Esophagus muscularis mucosa (tissue), 4 donors: ENCODE measurements around the gene TXNRD3. TPM values are rescaled to one million over a fixed set of nuclear protein-coding genes. Genes with fewer than 3 reads are reported as not detected.
A peak's percentile ranks its signal among the peaks of the same experiment; 100 is the strongest.

Experiments
- DNase-seq: peaks from one replicate; pipeline ENCODE4 v3.0.0-alpha.2; 2017; ENCODE audit errors: extremely low spot score
- H3K27ac ChIP-seq, 4 donors: fragments of 200-600 bp; sonication (generic); replicated peaks in 1 of 4; 1 replicate in 3 of 4; 2 replicates in 1 of 4; pipeline ENCODE4 v1.5.1; 2016 to 2019; ENCODE audit warnings: mild to moderate bottlenecking in 1 of 4
- H3K27me3 ChIP-seq, 4 donors: fragments of 200-600 bp; sonication (generic); one replicate each; pipeline versions ENCODE4 v1.5.1 to v1.6.0; 2016 to 2019
- H3K36me3 ChIP-seq, 4 donors: fragments of 200-600 bp; sonication (generic); one replicate each; pipeline ENCODE4 v1.5.1; 2016 to 2019
- H3K4me1 ChIP-seq, 4 donors: fragments of 200-600 bp; sonication (generic); one replicate each; pipeline ENCODE4 v1.5.1; 2016 to 2019
- H3K4me3 ChIP-seq, 4 donors: fragments of 200-600 bp; sonication (generic); 1 replicate in 2 of 4; 2 replicates in 2 of 4; pipeline ENCODE4 v1.5.1; 2016 to 2019; ENCODE audit warnings: mild to moderate bottlenecking in 4 of 4, moderate library complexity in 1 of 4
- H3K9me3 ChIP-seq, 4 donors: fragments of 200-600 bp; sonication (generic); 1 replicate in 3 of 4; 2 replicates in 1 of 4; pipeline ENCODE4 v1.5.1; 2016 to 2019
- EP300 ChIP-seq: sonication (generic); formaldehyde crosslinking; IDR thresholded peaks from one replicate; pipeline ENCODE4 v1.6.1; 2017; ENCODE audit warnings: antibody characterized with exemption
- POLR2A ChIP-seq: fragments of 450-650 bp; IDR thresholded peaks from one replicate; pipeline ENCODE4 v1.6.1; 2017; ENCODE audit warnings: antibody characterized with exemption, moderate library complexity, mild to moderate bottlenecking, low read depth
- POLR2AphosphoS5 ChIP-seq, 2 donors: sonication (generic); formaldehyde crosslinking; IDR thresholded peaks; one replicate each; pipeline ENCODE4 v1.6.1; 2017; ENCODE audit warnings: antibody characterized with exemption in 2 of 2
- WGBS: methylation state at CpG from one replicate; pipeline ENCODE4 v1.1.5; 2018; 5-methylcytosine and 5-hydroxymethylcytosine counted together
- intact Hi-C: fragments of 100-400 bp; cut with DNase I; formaldehyde crosslinking; loops from one replicate; pipeline ENCODE4 v1.15.1; 2023
- total RNA-seq, 4 donors: library from RNA; depleted of rRNA; stranded (reverse); fragments of >200 nt; gene quantifications; one replicate each; pipeline versions ENCODE4 v1.1.0 to v1.2.1, GENCODE V29; 2016
- TF ChIP-seq, protein P1 (sequence below), 3 experiments: fragments of 200-600 bp in 2 of 3; fragments of 450-650 bp in 1 of 3; sonication (generic) in 2 of 3; IDR thresholded peaks; one replicate each; pipeline ENCODE4 v1.5.1; 2017 to 2019; ENCODE audit warnings: antibody characterized with exemption in 3 of 3, mild to moderate bottlenecking in 2 of 3, moderate library complexity in 1 of 3

TXNRD3 gene
- 10 to 100 TPM; 12.8 to 23.7 (median 18.7) TPM for total RNA-seq

GRCh38 chr3:126654571-126655383 is at the start of gene TXNRD3:
TXNRD3 (minus strand) TSS chr3:126655124.
- H3K27ac ChIP-seq: peak within 1 kb of the TSS; percentile 79 to 91 (median 86)
- H3K4me3 ChIP-seq: peak within 1 kb of the TSS; percentile 77 to 95 (median 90)
- H3K27me3 ChIP-seq: peaks cover 0 to 23% (median 0%) of the 10 kb centered on the region in 4 donors
- under 1% methylated on average over 19 of the region's 102 CpGs for WGBS
- H3K36me3 ChIP-seq: no peaks in the 10 kb centered on the region
- no peaks in the 10 kb centered on the region for H3K9me3 ChIP-seq
- TF ChIP-seq POLR2AphosphoS5 (IDR thresholded peaks at IDR 0.05): peak; percentile 38 to 79
- no peak for TF ChIP-seq EP300
- TF ChIP-seq, protein P1, sequence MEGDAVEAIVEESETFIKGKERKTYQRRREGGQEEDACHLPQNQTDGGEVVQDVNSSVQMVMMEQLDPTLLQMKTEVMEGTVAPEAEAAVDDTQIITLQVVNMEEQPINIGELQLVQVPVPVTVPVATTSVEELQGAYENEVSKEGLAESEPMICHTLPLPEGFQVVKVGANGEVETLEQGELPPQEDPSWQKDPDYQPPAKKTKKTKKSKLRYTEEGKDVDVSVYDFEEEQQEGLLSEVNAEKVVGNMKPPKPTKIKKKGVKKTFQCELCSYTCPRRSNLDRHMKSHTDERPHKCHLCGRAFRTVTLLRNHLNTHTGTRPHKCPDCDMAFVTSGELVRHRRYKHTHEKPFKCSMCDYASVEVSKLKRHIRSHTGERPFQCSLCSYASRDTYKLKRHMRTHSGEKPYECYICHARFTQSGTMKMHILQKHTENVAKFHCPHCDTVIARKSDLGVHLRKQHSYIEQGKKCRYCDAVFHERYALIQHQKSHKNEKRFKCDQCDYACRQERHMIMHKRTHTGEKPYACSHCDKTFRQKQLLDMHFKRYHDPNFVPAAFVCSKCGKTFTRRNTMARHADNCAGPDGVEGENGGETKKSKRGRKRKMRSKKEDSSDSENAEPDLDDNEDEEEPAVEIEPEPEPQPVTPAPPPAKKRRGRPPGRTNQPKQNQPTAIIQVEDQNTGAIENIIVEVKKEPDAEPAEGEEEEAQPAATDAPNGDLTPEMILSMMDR (IDR thresholded peaks at IDR 0.05): peak in 1 of 3 experiments; percentile 20
- peaks cover 0 to 21% (median 17%) of the 10 kb centered on the region in 4 donors for H3K4me1 ChIP-seq
- DNase-seq: peak; percentile 93
- intact Hi-C loops: no loop called here

DNA sequence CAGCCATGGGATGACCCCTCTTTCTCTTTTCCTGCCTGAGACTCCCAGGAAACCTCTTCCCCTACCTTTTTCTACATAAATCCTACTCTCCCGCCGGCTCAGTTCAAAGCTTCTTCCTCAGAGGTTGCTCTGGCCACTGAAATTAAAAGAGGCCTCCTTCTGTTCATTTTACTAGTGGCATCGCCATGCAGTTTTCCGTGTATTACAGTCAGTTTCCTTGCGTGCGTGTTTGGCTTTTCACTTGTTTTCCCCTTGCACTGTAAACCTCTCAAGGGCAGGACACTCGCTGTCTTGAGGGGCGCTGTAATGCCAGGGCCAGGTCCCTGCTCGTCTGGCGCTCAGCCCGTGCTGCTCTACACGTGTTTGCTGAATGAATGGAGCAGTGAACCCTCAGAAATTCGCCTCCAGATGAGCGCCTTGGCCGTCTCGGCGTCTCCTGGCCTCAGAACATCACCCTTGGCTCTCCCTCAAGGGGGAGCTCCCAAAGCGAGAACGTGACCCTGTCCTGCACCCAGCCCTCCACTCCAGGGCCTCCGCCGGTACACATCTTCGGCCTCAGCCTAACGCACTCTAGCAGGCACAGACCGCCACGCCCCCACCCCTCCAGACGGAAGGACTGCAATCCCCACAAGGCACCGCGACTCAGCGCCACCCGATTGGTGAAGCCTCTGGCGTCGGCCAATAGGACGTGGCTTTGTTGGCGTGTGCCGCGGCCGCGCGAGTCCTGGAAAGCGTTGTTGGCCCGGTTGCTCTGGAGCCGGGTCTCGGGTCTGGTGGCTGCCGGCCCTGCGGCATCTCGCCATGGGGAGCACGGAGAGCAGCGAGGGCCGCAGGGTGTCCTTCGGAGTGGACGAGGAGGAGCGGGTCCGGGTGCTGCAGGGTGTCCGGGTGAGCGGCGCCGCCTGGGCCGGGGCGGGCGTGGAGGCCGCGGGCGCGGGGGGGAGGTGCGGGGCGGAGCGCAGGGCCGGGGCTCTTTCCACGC is 48.9 kb upstream of the TXNRD3 start, which contains the start of gene CHCHD6:
TSS of gene CHCHD6 (plus strand) at position 729 of the 982 bp plus-strand sequence. CDS start at position 802, 73 bp downstream.
- WGBS: 20% methylated on average over 10 of the region's 69 CpGs
- intact Hi-C loops: no loop called here
- peak within 1 kb of the TSS; percentile 0 to 61 (median 36) for H3K27ac ChIP-seq

DNA sequence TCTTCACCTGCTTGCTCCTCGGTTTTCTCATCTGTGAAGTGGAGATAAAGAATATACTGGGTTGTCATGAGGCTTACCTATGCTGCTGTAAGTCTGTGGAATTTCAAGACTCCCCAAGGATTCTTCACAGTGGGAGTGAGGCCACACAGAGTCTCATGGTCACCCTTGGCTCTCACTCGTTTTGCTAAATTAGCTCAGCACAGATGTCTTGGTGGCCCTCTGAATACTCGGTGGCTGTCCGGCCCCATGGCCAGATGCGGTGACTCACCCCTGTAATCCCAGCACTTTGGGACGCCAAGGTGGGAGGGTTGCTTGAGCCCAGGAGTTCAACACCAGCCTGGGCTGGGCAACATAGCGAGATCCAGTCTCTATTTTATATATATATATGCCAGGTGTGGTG is 44.1 kb upstream of the TXNRD3 start:
- Histone ChIP-seq H3K36me3 (no peaks in the 10 kb centered on the region), H3K9me3 (no peaks in the 10 kb centered on the region), H3K4me3 (no peak overlapping the region), H3K27ac (no peak overlapping the region), H3K27me3 (peaks cover 0 to 39% (median 3%) of the 10 kb centered on the region in 4 donors), H3K4me1 (peaks cover 5 to 9% (median 7%) of the 10 kb centered on the region in 4 donors)
- WGBS: 82% methylated on average over 7 of the region's 7 CpGs
- intact Hi-C loops: no loop called here
- TF ChIP-seq, protein P1 (IDR thresholded peaks at IDR 0.05): no peak
- no peak for DNase-seq

More for the DNA sequence above, 48.9 kb upstream of the TXNRD3 start, which contains the start of gene CHCHD6:
- Histone ChIP-seq H3K4me3 (peak within 1 kb of the TSS; percentile 64 to 98 (median 76)), H3K4me1 (peaks cover 12 to 20% (median 17%) of the 10 kb centered on the region in 4 donors), H3K36me3 (no peaks in the 10 kb centered on the region), H3K27me3 (peaks cover 0 to 5% (median 0%) of the 10 kb centered on the region in 4 donors), H3K9me3 (no peaks in the 10 kb centered on the region)
- TF ChIP-seq POLR2AphosphoS5 (IDR thresholded peaks at IDR 0.05): peak; percentile 36 to 82
- TF ChIP-seq, protein P1 (IDR thresholded peaks at IDR 0.05): peak in 2 of 3 experiments; percentile 6 to 19
- TF ChIP-seq POLR2A: no peak
- no peak for TF ChIP-seq EP300
- peak; percentile 99 for DNase-seq

- H3K4me1 ChIP-seq: no peaks in the 10 kb centered on the region
- no peak overlapping the region for H3K27ac ChIP-seq
- 66% methylated on average over 5 of the region's 5 CpGs for WGBS
- intact Hi-C loops: no loop called here
- no peak overlapping the region for H3K4me3 ChIP-seq
- TF ChIP-seq, protein P1 (IDR thresholded peaks at IDR 0.05): no peak
- TF ChIP-seq POLR2AphosphoS5 (IDR thresholded peaks at IDR 0.05) (no peak), EP300 (no peak), POLR2A (no peak)
- no peaks in the 10 kb centered on the region for H3K9me3 ChIP-seq
- peak; percentile 75 for DNase-seq
- H3K36me3 ChIP-seq: no peaks in the 10 kb centered on the region
- peaks cover 0 to 54% (median 3%) of the 10 kb centered on the region in 4 donors for H3K27me3 ChIP-seq
Measured at GRCh38 chr3:126696701-126697267, 41.9 kb upstream of the TXNRD3 start.
